ENCODE results near the gene C1QTNF2. TPM values are rescaled to one million over a fixed set of nuclear protein-coding genes. Genes with fewer than 3 reads are reported as not detected.

Gene C1QTNF2
- total and polyA plus RNA-seq, 10 of the 15 experiments (the other 5 are each of a cell fraction or from before 2014, with no cell fraction given) = not detected

- TF ChIP-seq SREBF2 (IDR thresholded peaks at IDR 0.05; ENCODE audit: low read length) = no peak
- no peak for TF ChIP-seq BACH1 (IDR thresholded peaks at IDR 0.05; ENCODE audit: borderline replicate concordance)
- no peak for TF ChIP-seq ZZZ3 (IDR thresholded peaks at IDR 0.05; ENCODE audit: control insufficient read depth, insufficient read length, low read depth)
- TF ChIP-seq ETV6 (conservative IDR thresholded peaks at IDR 0.05 in 1 of 2, IDR thresholded peaks at IDR 0.05 in 1 of 2; ENCODE audit: borderline replicate concordance in 1 of 2, low read depth in 1 of 2) = no peak
- TF ChIP-seq NR2C1 (IDR thresholded peaks at IDR 0.05) = no peak
- TF ChIP-seq JUNB (IDR thresholded peaks at IDR 0.05) = no peak
- TF ChIP-seq NFYB (IDR thresholded peaks at IDR 0.05; ENCODE audit: insufficient read depth, low read depth, low read length) = no peak
- TF ChIP-seq CBFB (IDR thresholded peaks at IDR 0.05; ENCODE audit: low read depth) = no peak
Measured at GRCh38 chr5:160376416-160376815, 6.0 kb upstream of the C1QTNF2 start (continued).

- Histone ChIP-seq H3K4me1 (ENCODE audit: control insufficient read depth, insufficient read depth, low read length) (no peaks in the 10 kb centered on the region), H3K27ac (ENCODE audit: control insufficient read depth, insufficient read depth) (no peak overlapping the region), H3K9ac (ENCODE audit: control insufficient read depth, insufficient read depth, low read length) (no peak overlapping the region), H3K36me3 (ENCODE audit: control insufficient read depth in 2 of 2, insufficient read depth in 2 of 2, low read length in 1 of 2) (no peaks in the 10 kb centered on the region), H2AFZ (ENCODE audit: control insufficient read depth, low read depth, low read length) (no peak overlapping the region), H3K27me3 (replicated peaks in 1 of 2; ENCODE audit: control insufficient read depth in 2 of 2, insufficient read depth in 2 of 2, low read length in 1 of 2) (peaks cover under 1 to 8% of the 10 kb centered on the region in 2 experiments; a peak in 2 of 4 replicates), H3K4me3 (no peak overlapping the region), H3K79me2 (ENCODE audit: control insufficient read depth, insufficient read depth, low read length) (no peaks in the 10 kb centered on the region), H3K4me2 (ENCODE audit: control insufficient read depth, insufficient read depth) (no peak overlapping the region), H3K9me3 (replicated peaks; ENCODE audit: control insufficient read depth, insufficient read depth, low read length) (no peaks in the 10 kb centered on the region), H4K20me1 (ENCODE audit: control insufficient read depth, insufficient read depth) (no peaks in the 10 kb centered on the region)
- RAD21 ChIA-PET (ENCODE audit: unreplicated experiment) = no interaction called here
- in situ Hi-C loops (cut with MboI) = no loop called here
- no peak for FAIRE-seq
- POLR2A ChIA-PET = no interaction called here
- no peak for DNase-seq (ENCODE audit: low read depth, low spot score)
- SMC1A ChIA-PET (ENCODE audit: uncharacterized antibody, unreplicated experiment) = interaction anchor here (0.6 kb wide), 1 partner anchor 645 kb away, joined by 3 read pairs; no protein-coding TSS in a partner anchor
- BruUV-seq (replicated peaks) = no TSS peak
- intact Hi-C loops (cut with micrococcal nuclease; ENCODE audit: unreplicated experiment) = no loop called here
- no peak for ATAC-seq
- WGBS (ENCODE audit: insufficient coverage, insufficient replicate concordance, low lambda C conversion rate, missing lambda C conversion rate) = 19% methylated on average over 2 of the region's 2 CpGs
- TF ChIP-seq ZNF592 (IDR thresholded peaks at IDR 0.05) = no peak
- TF ChIP-seq ZNF207 (IDR thresholded peaks at IDR 0.05; ENCODE audit: borderline replicate concordance) = no peak
- TF ChIP-seq RELA (IDR thresholded peaks at IDR 0.05; ENCODE audit: borderline replicate concordance, partially characterized antibody) = no peak
- TF ChIP-seq, protein P1, sequence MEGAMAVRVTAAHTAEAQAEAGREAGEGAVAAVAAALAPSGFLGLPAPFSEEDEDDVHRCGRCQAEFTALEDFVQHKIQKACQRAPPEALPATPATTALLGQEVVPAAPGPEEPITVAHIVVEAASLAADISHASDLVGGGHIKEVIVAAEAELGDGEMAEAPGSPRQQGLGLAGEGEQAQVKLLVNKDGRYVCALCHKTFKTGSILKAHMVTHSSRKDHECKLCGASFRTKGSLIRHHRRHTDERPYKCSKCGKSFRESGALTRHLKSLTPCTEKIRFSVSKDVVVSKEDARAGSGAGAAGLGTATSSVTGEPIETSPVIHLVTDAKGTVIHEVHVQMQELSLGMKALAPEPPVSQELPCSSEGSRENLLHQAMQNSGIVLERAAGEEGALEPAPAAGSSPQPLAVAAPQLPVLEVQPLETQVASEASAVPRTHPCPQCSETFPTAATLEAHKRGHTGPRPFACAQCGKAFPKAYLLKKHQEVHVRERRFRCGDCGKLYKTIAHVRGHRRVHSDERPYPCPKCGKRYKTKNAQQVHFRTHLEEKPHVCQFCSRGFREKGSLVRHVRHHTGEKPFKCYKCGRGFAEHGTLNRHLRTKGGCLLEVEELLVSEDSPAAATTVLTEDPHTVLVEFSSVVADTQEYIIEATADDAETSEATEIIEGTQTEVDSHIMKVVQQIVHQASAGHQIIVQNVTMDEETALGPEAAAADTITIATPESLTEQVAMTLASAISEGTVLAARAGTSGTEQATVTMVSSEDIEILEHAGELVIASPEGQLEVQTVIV (IDR thresholded peaks at IDR 0.05; ENCODE audit: borderline replicate concordance, partially characterized antibody) = no peak
- no peak for TF ChIP-seq POLR2AphosphoS5 (IDR thresholded peaks at IDR 0.05; ENCODE audit: low read length)
- no peak for TF ChIP-seq FOXM1 (IDR thresholded peaks at IDR 0.05; ENCODE audit: low read depth, low read length)
- CTCF ChIA-PET = no interaction called here
Measured at GRCh38 chr5:160375701-160376100, 5.3 kb upstream of the C1QTNF2 start.

Measured in GM12878 (cell line).